DOHH2 (cell line): ENCODE measurements around the gene TPRG1L.
"Not testable (repeated sequence)": the region's sequence is repeated elsewhere in the genome, so short reads cannot be mapped to it uniquely, and the experiment has no call there.

Experiments
- H3F3A ChIP-seq: fragments of 200-600 bp; sonication (generic), shearing (Covaris generic); 2 replicates; pipeline ENCODE4 v1.6.0; 2016; ENCODE audit warnings: antibody characterized with exemption, mild to moderate bottlenecking; ENCODE audit not compliant: control insufficient read depth, insufficient read depth
- H3K27ac ChIP-seq: fragments of 200-600 bp; sonication (generic); 2 replicates; pipeline ENCODE4 v1.5.1; 2014; ENCODE audit warnings: low read depth, mild to moderate bottlenecking, low read length, moderate library complexity
- H3K27me3 ChIP-seq: fragments of 200-600 bp; sonication (generic); 2 replicates; pipeline ENCODE4 v1.6.1; 2014; ENCODE audit warnings: mild to moderate bottlenecking, low read length, mixed read lengths; ENCODE audit not compliant: control insufficient read depth
- H3K36me3 ChIP-seq: fragments of 200-600 bp; sonication (generic); 2 replicates; pipeline ENCODE4 v1.6.1; 2014; ENCODE audit warnings: mild to moderate bottlenecking, low read length, moderate library complexity, mixed read lengths; ENCODE audit not compliant: control insufficient read depth
- H3K4me1 ChIP-seq: fragments of 200-600 bp; sonication (generic); 2 replicates; pipeline ENCODE4 v1.6.1; 2014; ENCODE audit warnings: mild to moderate bottlenecking, low read length, mixed read lengths; ENCODE audit not compliant: control insufficient read depth
- H3K4me2 ChIP-seq: fragments of 200-600 bp; sonication (generic); 2 replicates; pipeline ENCODE4 v1.6.0; 2014; ENCODE audit warnings: mild to moderate bottlenecking, low read length, moderate library complexity
- H3K4me3 ChIP-seq: fragments of 200-600 bp; sonication (generic); 2 replicates; pipeline ENCODE4 v1.5.1; 2014; ENCODE audit warnings: mild to moderate bottlenecking, low read length, mixed read lengths
- H3K79me2 ChIP-seq: fragments of 200-600 bp; sonication (generic); 2 replicates; pipeline ENCODE4 v1.6.1; 2014; ENCODE audit warnings: mild to moderate bottlenecking, low read length, mixed read lengths; ENCODE audit not compliant: control insufficient read depth
- H3K9me2 ChIP-seq: fragments of 200-600 bp; sonication (generic); replicated peaks from 2 replicates; pipeline ENCODE4 v1.6.1; 2014; ENCODE audit warnings: mild to moderate bottlenecking, low read length, mixed read lengths; ENCODE audit not compliant: control insufficient read depth
- H3K9me3 ChIP-seq: fragments of 200-600 bp; sonication (generic); 2 replicates; pipeline ENCODE4 v1.6.1; 2014; ENCODE audit warnings: antibody characterized with exemption, low read length, mixed read lengths; ENCODE audit not compliant: control insufficient read depth, insufficient read depth
- H4K20me1 ChIP-seq: fragments of 200-600 bp; sonication (generic); 2 replicates; pipeline ENCODE4 v1.6.0; 2014; ENCODE audit warnings: low read depth, mild to moderate bottlenecking, antibody characterized with exemption, low read length, moderate library complexity; ENCODE audit not compliant: control insufficient read depth, insufficient read depth
- EZH2phosphoT487 ChIP-seq: fragments of 200-600 bp; sonication (generic); IDR thresholded peaks from 2 replicates; pipeline ENCODE4 v1.6.1; 2017; ENCODE audit warnings: borderline replicate concordance, mild to moderate bottlenecking, antibody characterized with exemption, low read length, moderate library complexity, mixed read lengths
- TF ChIP-seq, protein P1 (sequence below): fragments of 200-600 bp; sonication (generic); IDR thresholded peaks from one replicate; pipeline ENCODE4 v1.5.1; 2014; ENCODE audit warnings: antibody characterized with exemption, mild to moderate bottlenecking, low read depth, low read length; ENCODE audit not compliant: poor library complexity, severe bottlenecking

TPRG1L gene

DNA sequence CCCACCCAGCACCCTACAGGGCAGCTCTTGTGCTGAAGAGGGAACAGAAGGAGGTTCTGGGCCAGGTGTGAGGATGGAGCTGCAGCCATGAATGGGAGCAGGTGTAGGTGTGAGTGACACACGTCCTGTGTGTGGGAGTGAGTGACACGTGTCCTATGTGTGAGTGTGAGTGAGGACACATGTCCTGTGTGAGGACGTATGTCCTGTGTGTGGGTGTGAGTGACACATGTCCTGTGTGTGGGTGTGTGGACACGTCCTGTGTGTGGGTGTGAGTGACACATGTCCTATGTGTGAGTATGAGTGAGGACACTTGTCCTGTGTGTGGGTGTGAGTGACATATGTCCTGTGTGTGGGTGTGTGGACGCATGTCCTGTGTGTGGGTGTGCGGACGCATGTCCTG lies 39.9 kb upstream of the TPRG1L start:
- Histone ChIP-seq H3K79me2 (no peaks in the 10 kb centered on the region), H3K9me2 (no peaks in the 10 kb centered on the region), H3K4me1 (no peaks in the 10 kb centered on the region), H3K27ac (no peak overlapping the region), H3K4me3 (no peak overlapping the region), H3K4me2 (no peak overlapping the region), H3K27me3 (no peaks in the 10 kb centered on the region), H3F3A (no peaks in the 10 kb centered on the region), H4K20me1 (no peaks in the 10 kb centered on the region), H3K36me3 (no peaks in the 10 kb centered on the region), H3K9me3 (peaks cover 28% of the 10 kb centered on the region; the same call in 1 of the 2 replicates)
- TF ChIP-seq, protein P1, sequence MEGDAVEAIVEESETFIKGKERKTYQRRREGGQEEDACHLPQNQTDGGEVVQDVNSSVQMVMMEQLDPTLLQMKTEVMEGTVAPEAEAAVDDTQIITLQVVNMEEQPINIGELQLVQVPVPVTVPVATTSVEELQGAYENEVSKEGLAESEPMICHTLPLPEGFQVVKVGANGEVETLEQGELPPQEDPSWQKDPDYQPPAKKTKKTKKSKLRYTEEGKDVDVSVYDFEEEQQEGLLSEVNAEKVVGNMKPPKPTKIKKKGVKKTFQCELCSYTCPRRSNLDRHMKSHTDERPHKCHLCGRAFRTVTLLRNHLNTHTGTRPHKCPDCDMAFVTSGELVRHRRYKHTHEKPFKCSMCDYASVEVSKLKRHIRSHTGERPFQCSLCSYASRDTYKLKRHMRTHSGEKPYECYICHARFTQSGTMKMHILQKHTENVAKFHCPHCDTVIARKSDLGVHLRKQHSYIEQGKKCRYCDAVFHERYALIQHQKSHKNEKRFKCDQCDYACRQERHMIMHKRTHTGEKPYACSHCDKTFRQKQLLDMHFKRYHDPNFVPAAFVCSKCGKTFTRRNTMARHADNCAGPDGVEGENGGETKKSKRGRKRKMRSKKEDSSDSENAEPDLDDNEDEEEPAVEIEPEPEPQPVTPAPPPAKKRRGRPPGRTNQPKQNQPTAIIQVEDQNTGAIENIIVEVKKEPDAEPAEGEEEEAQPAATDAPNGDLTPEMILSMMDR = no peak
- TF ChIP-seq EZH2phosphoT487 = no peak

DNA sequence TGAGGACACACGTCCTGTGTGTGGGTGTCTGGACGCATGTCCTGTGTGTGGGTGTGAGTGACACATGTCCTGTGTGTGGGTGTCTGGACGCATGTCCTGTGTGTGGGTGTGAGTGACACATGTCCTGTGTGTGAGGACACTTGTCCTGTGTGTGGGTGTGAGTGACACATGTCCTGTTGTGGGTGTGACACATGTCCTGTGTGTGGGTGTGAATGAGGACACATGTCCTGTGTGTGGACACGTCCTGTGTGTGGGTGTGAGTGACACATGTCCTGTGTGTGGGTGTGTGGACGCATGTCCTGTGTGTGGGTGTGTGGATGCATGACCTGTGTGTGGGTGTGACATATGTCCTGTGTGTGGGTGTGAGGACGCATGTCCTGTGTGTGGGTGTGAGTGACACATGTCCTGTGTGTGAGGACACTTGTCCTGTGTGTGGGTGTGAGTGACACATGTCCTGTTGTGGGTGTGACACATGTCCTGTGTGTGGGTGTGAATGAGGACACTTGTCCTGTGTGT lies 39.4 kb upstream of the TPRG1L start:
- not testable (repeated sequence) for H3K4me2 ChIP-seq, H3F3A ChIP-seq, H3K79me2 ChIP-seq, H3K27ac ChIP-seq, H3K9me2 ChIP-seq, H3K4me3 ChIP-seq, H3K27me3 ChIP-seq, H4K20me1 ChIP-seq, H3K36me3 ChIP-seq, H3K4me1 ChIP-seq
- H3K9me3 ChIP-seq = peaks cover 28% of the 10 kb centered on the region; the same call in 1 of the 2 replicates

DNA sequence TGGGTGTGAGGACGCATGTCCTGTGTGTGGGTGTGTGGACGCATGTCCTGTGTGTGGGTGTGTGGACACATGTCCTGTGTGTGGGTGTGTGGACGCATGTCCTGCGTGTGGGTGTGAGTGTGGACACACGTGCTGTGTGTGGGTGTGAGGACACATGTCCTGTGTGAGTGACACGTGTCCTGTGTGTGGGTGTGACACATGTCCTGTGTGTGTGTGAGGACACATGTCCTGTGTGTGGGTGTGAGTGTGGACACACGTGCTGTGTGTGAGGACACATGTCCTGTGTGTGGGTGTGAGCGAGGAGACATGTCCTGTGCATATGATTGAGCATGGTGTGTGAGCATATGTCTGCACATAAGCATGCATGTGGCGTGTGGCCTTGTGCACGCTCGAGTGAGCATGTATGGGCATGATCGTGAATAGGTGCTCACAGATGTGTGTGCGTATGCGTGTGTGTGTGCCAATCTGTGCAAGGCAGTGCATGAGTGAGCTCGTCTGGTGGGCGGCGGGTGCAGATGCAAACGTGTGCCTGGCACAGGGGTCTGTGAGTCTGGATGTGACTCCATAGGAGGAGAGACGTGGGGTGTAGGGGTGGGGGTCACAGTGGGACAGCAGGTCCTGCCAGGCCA lies 38.8 kb upstream of the TPRG1L start:
- H4K20me1 ChIP-seq = no peaks in the 10 kb centered on the region

More for the DNA sequence above, 38.8 kb upstream of the TPRG1L start:
- Histone ChIP-seq H3K9me2 (no peaks in the 10 kb centered on the region), H3K9me3 (peaks cover 28% of the 10 kb centered on the region; the same call in 1 of the 2 replicates), H3K36me3 (no peaks in the 10 kb centered on the region), H3K27ac (no peak overlapping the region), H3F3A (no peaks in the 10 kb centered on the region), H3K4me3 (no peak overlapping the region), H3K4me2 (no peak overlapping the region), H3K79me2 (no peaks in the 10 kb centered on the region), H3K27me3 (no peaks in the 10 kb centered on the region), H3K4me1 (no peaks in the 10 kb centered on the region)
- TF ChIP-seq EZH2phosphoT487 = no peak
- TF ChIP-seq, protein P1 = no peak
